Measurements from ENCODE around the gene CNPY2. TPM values are rescaled to one million over a fixed set of nuclear protein-coding genes. Genes with fewer than 3 reads are reported as not detected.
"Not testable (repeated sequence)": the region's sequence is repeated elsewhere in the genome, so short reads cannot be mapped to it uniquely, and the experiment has no call there.

Gene CNPY2
- total RNA-seq, 2 donors from 2014 or later, result 183 to 198 TPM

GRCh38 chr12:56267443-56268071, 48.2 kb downstream of the CNPY2 start:
- 37 to 38% methylated on average over 17 to 21 of the region's 21 CpGs for WGBS, 2 experiments (ENCODE audit: insufficient coverage in 1 of 2, insufficient read length in 1 of 2)
- DNase-seq, result no peak
- Mint-ChIP-seq H3K9me3 (no peaks in the 10 kb centered on the region), H3K27ac (no peak overlapping the region), H3K27me3 (ENCODE audit: insufficient read depth) (no peaks in the 10 kb centered on the region), H3K4me1 (peaks cover 12% of the 10 kb centered on the region), H3K36me3 (ENCODE audit: low read depth) (peaks cover 24% of the 10 kb centered on the region), H3K4me3 (peak overlapping the region; percentile 73)
- no peaks in the 10 kb centered on the region for H3K9me3 ChIP-seq (ENCODE audit: control insufficient read depth, low read length)
- no peak for TF ChIP-seq CTCF (conservative IDR thresholded peaks at IDR 0.05)
- peak overlapping the region; percentile 87 for H3K4me3 ChIP-seq (ENCODE audit: low read length)
- H3K4me1 ChIP-seq (ENCODE audit: control insufficient read depth, insufficient read depth, low read length), result peaks cover 5% of the 10 kb centered on the region
- H3K27me3 ChIP-seq (ENCODE audit: control insufficient read depth, insufficient read depth, low read length, poor library complexity, severe bottlenecking), result no peaks in the 10 kb centered on the region
- H3K27ac ChIP-seq (ENCODE audit: low read depth, low read length), result peak overlapping the region; percentile 91
- peak overlapping the region; percentile 72 for H3K9ac ChIP-seq (ENCODE audit: extremely low read depth, low read length, poor library complexity, severe bottlenecking)
- peaks cover 31% of the 10 kb centered on the region for H3K36me3 ChIP-seq (ENCODE audit: control insufficient read depth, insufficient read depth, low read length)

- peak within 1 kb of the TSS; percentile 87 for H3K4me3 ChIP-seq (ENCODE audit: low read length)
- peak within 1 kb of the TSS; percentile 73 for H3K4me3 Mint-ChIP-seq
- DNase-seq, result peak; percentile 99
- whole genome bisulfite sequencing, 2 experiments (ENCODE audit: insufficient coverage in 1 of 2, insufficient read length in 1 of 2), result 1% methylated on average over 34 to 68 of the region's 68 CpGs
- H3K27me3 ChIP-seq (ENCODE audit: control insufficient read depth, insufficient read depth, low read length, poor library complexity, severe bottlenecking), result no peaks in the 10 kb centered on the region
- no peaks in the 10 kb centered on the region for H3K9me3 ChIP-seq (ENCODE audit: control insufficient read depth, low read length)
- H3K9me3 Mint-ChIP-seq, result no peaks in the 10 kb centered on the region
- peaks cover 12% of the 10 kb centered on the region for H3K4me1 Mint-ChIP-seq
- peak; percentile 80 for TF ChIP-seq CTCF (conservative IDR thresholded peaks at IDR 0.05)
- H3K27ac ChIP-seq (ENCODE audit: low read depth, low read length), result peak within 1 kb of the TSS; percentile 91
- peaks cover 21% of the 10 kb centered on the region for H3K36me3 Mint-ChIP-seq (ENCODE audit: low read depth)
- no peaks in the 10 kb centered on the region for H3K27me3 Mint-ChIP-seq (ENCODE audit: insufficient read depth)
- peak within 1 kb of the TSS; percentile 72 for H3K9ac ChIP-seq (ENCODE audit: extremely low read depth, low read length, poor library complexity, severe bottlenecking)
- peaks cover 31% of the 10 kb centered on the region for H3K36me3 ChIP-seq (ENCODE audit: control insufficient read depth, insufficient read depth, low read length)
- H3K27ac Mint-ChIP-seq, result peak within 1 kb of the TSS; percentile 89
- peaks cover 5% of the 10 kb centered on the region for H3K4me1 ChIP-seq (ENCODE audit: control insufficient read depth, insufficient read depth, low read length)
These were observed 48.9 kb downstream of the CNPY2 start, which contains the start of gene COQ10A for GRCh38 chr12:56266693-56267442. Gene COQ10A (plus strand): TSS chr12:56266942. CDS start chr12:56267119, 177 bp downstream.

- H3K27me3 ChIP-seq (ENCODE audit: control insufficient read depth, insufficient read depth, low read length, poor library complexity, severe bottlenecking); DNase-seq; H3K4me1 Mint-ChIP-seq; H3K27me3 Mint-ChIP-seq (ENCODE audit: insufficient read depth); H3K9me3 Mint-ChIP-seq; H3K27ac ChIP-seq (ENCODE audit: low read depth, low read length); H3K9me3 ChIP-seq (ENCODE audit: control insufficient read depth, low read length); H3K4me1 ChIP-seq (ENCODE audit: control insufficient read depth, insufficient read depth, low read length): not testable (repeated sequence)
- H3K27ac Mint-ChIP-seq, result peak overlapping the region; percentile 89
- peak overlapping the region; percentile 72 for H3K9ac ChIP-seq (ENCODE audit: extremely low read depth, low read length, poor library complexity, severe bottlenecking)
- WGBS, 2 experiments (ENCODE audit: insufficient coverage in 1 of 2, insufficient read length in 1 of 2), result 57 to 69% methylated on average over 9 to 13 of the region's 16 CpGs
- peaks cover 25% of the 10 kb centered on the region for H3K36me3 ChIP-seq (ENCODE audit: control insufficient read depth, insufficient read depth, low read length)
- H3K4me3 ChIP-seq (ENCODE audit: low read length), result peak overlapping the region; percentile 87
- H3K36me3 Mint-ChIP-seq (ENCODE audit: low read depth), result peaks cover 18% of the 10 kb centered on the region
- peak overlapping the region; percentile 73 for H3K4me3 Mint-ChIP-seq
These were observed 49.6 kb downstream of the CNPY2 start for GRCh38 chr12:56266068-56266692.
